Transverse colon (tissue), 4 donors: Measurements from ENCODE around the gene PAPOLB. TPM values are rescaled to one million over a fixed set of nuclear protein-coding genes. Genes with fewer than 3 reads are reported as not detected.
A peak's percentile ranks its signal among the peaks of the same experiment; 100 is the strongest.

Source experiments
- DNase-seq: peaks from one replicate; pipeline ENCODE4 v3.0.0-alpha.2; 2019
- H3K27ac ChIP-seq, 4 donors: fragments of 200-600 bp; sonication (generic); 2 replicates each; pipeline ENCODE4 v1.5.1; 2016 to 2018; ENCODE audit warnings: inconsistent platforms in 4 of 4
- H3K27me3 ChIP-seq: fragments of 200-600 bp; sonication (generic); 2 replicates; pipeline ENCODE4 v1.5.1; 2017; ENCODE audit warnings: inconsistent platforms
- H3K36me3 ChIP-seq, 4 donors: fragments of 200-600 bp; sonication (generic); 2 replicates each; pipeline ENCODE4 v1.5.1; 2017 to 2019; ENCODE audit warnings: inconsistent platforms in 4 of 4
- H3K4me1 ChIP-seq, 4 donors: fragments of 200-600 bp; sonication (generic); 2 replicates each; pipeline ENCODE4 v1.5.1; 2017 to 2020; ENCODE audit warnings: inconsistent platforms in 4 of 4
- H3K4me3 ChIP-seq, 4 donors: fragments of 200-600 bp; sonication (generic); 1 replicate in 1 of 4; 2 replicates in 3 of 4; pipeline versions ENCODE4 v1.5.1 to v1.6.1; 2017 to 2019; ENCODE audit warnings: inconsistent platforms in 4 of 4
- H3K9me3 ChIP-seq, 2 donors: fragments of 200-600 bp; sonication (generic); 2 replicates each; pipeline ENCODE4 v1.5.1; 2017 to 2019; ENCODE audit warnings: inconsistent platforms in 2 of 2
- CTCF ChIP-seq, 5 experiments: fragments of 200-600 bp in 3 of 5; fragments of 450-650 bp in 2 of 5; sonication (generic) in 3 of 5; IDR thresholded peaks; 1 replicate in 2 of 5; 2 replicates in 3 of 5; pipeline ENCODE4 v1.5.1; 2016 to 2017; ENCODE audit warnings: antibody characterized with exemption in 5 of 5, inconsistent platforms in 3 of 5, mild to moderate bottlenecking in 2 of 5, moderate library complexity in 1 of 5
- EP300 ChIP-seq: sonication (generic); formaldehyde crosslinking; IDR thresholded peaks from one replicate; pipeline ENCODE4 v1.6.1; 2017; ENCODE audit warnings: antibody characterized with exemption, low read depth
- POLR2A ChIP-seq: fragments of 450-650 bp; IDR thresholded peaks from one replicate; pipeline ENCODE4 v1.6.1; 2016; ENCODE audit warnings: antibody characterized with exemption, mild to moderate bottlenecking, moderate library complexity
- POLR2AphosphoS5 ChIP-seq, 3 donors: sonication (generic); formaldehyde crosslinking; IDR thresholded peaks; one replicate each; pipeline ENCODE4 v1.6.1; 2016; ENCODE audit warnings: antibody characterized with exemption in 3 of 3
- WGBS, 2 donors: methylation state at CpG; one replicate each; pipeline ENCODE4 v1.1.5; 2018; ENCODE audit warnings: low coverage in 1 of 2; 5-methylcytosine and 5-hydroxymethylcytosine counted together
- in situ Hi-C, 4 donors: fragments of 200-750 bp; cut with MboI; loops; one replicate each; pipeline versions ENCODE4 v1.15.0 to v1.15.1; 2017; ENCODE audit warnings: low sequenced_read_pairs in 3 of 4, low pct_ligation_motif_present in 1 of 4, low pct_unique_long_range_greater_than_20kb in 1 of 4
- intact Hi-C: fragments of 100-400 bp; cut with DNase I; formaldehyde crosslinking; loops from one replicate; pipeline ENCODE4 v1.15.1; 2023; ENCODE audit warnings: low total_unique reads
- small RNA-seq, 4 donors: library from RNA; depleted of rRNA; stranded (forward); fragments of <200 nt; gene quantifications; one replicate each; pipeline ENCODE3, GENCODE V24; 2016
- total RNA-seq, 4 donors: library from RNA; depleted of rRNA; stranded (reverse); fragments of >200 nt; gene quantifications; one replicate each; pipeline ENCODE4 v1.1.0, GENCODE V29; 2016

The PAPOLB gene
- total RNA-seq, 4 donors from 2014 or later = 0.16 to 0.60 TPM; not detected in 2

DNA sequence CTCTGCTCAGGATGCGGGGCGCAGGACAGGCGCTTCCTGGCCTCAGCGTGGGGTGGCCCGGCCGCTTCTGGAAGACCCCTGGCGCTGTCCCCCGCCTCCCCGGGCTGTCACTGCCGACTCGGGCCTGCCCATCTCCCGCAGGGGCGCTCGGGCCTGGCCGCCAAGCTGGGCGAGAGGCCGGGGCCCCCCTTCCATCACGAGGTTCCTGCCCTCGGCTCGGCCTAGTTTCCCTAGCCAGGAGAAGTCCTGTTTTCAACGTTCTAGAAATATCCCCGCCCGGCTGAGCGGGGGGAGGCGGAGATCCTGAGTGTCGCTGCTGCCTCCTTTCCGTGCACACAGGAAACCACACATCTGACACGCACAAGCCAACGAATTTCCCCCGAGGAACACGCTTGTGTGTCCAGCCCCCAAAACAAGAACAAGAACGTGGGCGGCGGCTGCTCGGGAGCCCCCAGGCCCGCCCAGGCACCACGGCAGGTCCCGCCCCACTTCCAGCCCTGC lies 52.7 kb downstream of the PAPOLB start:
- no peaks in the 10 kb centered on the region for H3K9me3 ChIP-seq
- no peaks in the 10 kb centered on the region for H3K4me1 ChIP-seq
- no peak for DNase-seq
- H3K36me3 ChIP-seq = no peaks in the 10 kb centered on the region
- H3K27me3 ChIP-seq = peaks cover 26% of the 10 kb centered on the region
- 62% methylated on average over 31 of the region's 38 CpGs; no CpG with 5 or more reads in 1 of the 2 donors for WGBS, 2 donors
- TF ChIP-seq POLR2A = no peak
- no peak for TF ChIP-seq CTCF (IDR thresholded peaks at IDR 0.05)
- TF ChIP-seq POLR2AphosphoS5 (IDR thresholded peaks at IDR 0.05) = no peak
- no peak for TF ChIP-seq EP300
- H3K27ac ChIP-seq = peak overlapping the region in 1 of 4 donors; percentile 34
- intact Hi-C loops (no loop called here), in situ Hi-C loops (no loop called here)
- peak overlapping the region in 1 of 4 donors; percentile 27 for H3K4me3 ChIP-seq

DNA sequence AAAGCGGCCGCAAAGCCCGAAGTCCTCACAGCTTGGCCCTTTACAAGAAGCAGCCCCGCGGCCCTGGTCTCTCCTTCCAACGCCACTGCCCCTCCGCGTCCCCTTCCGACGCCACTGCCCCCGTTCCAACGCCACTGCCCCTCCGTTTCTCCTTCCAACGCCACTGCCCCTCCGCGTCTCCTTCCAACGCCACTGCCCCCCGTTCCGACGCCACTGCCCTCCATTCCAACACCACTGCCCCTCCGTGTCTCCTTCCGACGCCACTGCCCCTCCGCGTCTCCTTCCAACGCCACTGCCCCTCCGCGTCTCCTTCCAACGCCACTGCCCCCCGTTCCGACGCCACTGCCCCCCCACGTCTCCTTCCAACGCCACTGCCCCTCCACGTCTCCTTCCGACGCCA lies 53.3 kb downstream of the PAPOLB start:
- no peaks in the 10 kb centered on the region for H3K4me1 ChIP-seq
- no peaks in the 10 kb centered on the region for H3K9me3 ChIP-seq
- peaks cover 26% of the 10 kb centered on the region for H3K27me3 ChIP-seq
- in situ Hi-C loops = no loop called here
- H3K4me3 ChIP-seq = no peak overlapping the region
- no peak for DNase-seq
- no peaks in the 10 kb centered on the region for H3K36me3 ChIP-seq
- TF ChIP-seq POLR2AphosphoS5 (IDR thresholded peaks at IDR 0.05) (no peak), CTCF (IDR thresholded peaks at IDR 0.05) (no peak), EP300 (no peak), POLR2A (no peak)
- H3K27ac ChIP-seq = peak overlapping the region in 1 of 4 donors; percentile 23
- intact Hi-C loops = no loop called here
- WGBS, 2 donors = 83 to 85% methylated on average over 26 to 32 of the region's 37 CpGs

DNA sequence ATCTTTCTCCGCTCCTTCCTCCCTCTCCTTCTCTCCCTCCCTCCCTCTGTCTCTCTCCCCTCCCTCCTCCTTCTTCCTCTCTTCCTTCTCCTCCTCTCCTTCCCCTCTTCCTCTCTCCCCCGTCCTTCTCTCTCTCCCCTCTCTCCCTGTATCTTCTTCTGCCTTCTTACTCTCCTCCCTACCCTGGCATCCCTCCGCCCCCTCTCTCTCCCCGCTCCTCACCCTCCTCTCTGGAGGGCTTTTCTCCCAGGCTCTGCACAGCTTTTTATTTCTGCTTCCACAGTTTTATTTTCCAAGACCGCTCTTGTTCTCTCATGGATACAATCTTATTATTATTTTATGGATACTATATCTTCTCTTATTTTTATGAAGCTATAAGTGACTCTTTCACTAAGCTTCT lies 53.8 kb downstream of the PAPOLB start:
- Histone ChIP-seq H3K4me1 (no peaks in the 10 kb centered on the region), H3K27me3 (peaks cover 26% of the 10 kb centered on the region), H3K4me3 (no peak overlapping the region), H3K27ac (peak overlapping the region in 1 of 4 donors; percentile 23), H3K36me3 (no peaks in the 10 kb centered on the region), H3K9me3 (no peaks in the 10 kb centered on the region)
- in situ Hi-C loops = no loop called here
- no peak for DNase-seq
- 59 to 60% methylated on average over 1 to 5 of the region's 5 CpGs for WGBS, 2 donors
- intact Hi-C loops = no loop called here
- TF ChIP-seq EP300 (no peak), POLR2AphosphoS5 (IDR thresholded peaks at IDR 0.05) (no peak), CTCF (IDR thresholded peaks at IDR 0.05) (no peak), POLR2A (no peak)

Small RNA genes within 50 kb of the gene (small RNA-seq; reads per million reads assigned to genes)
- 0 reads per million in 4 donors for gene RF00019

Other genes with a start within 250 kb of the PAPOLB start
- gene FOXK1, start 179.7 kb downstream of the PAPOLB start, total RNA-seq = 10 to 100 TPM; 28.0 to 59.9 (median 34.2) TPM
- gene AP5Z1, start 86.4 kb downstream of the PAPOLB start, total RNA-seq = 100 to 1,000 TPM in 1 of 4 donors, 10 to 100 TPM in 3; 36.6 to 111 (median 44.5) TPM
- gene RADIL, start 21.7 kb upstream of the PAPOLB start, total RNA-seq = 1 to 10 TPM in 3 of 4 donors, under 1 TPM in 1; 0.80 to 6.2 (median 1.7) TPM
- gene MMD2, start 97.2 kb upstream of the PAPOLB start, total RNA-seq = not detected
- gene RBAK, start 183.8 kb upstream of the PAPOLB start, total RNA-seq = 10 to 100 TPM in 1 of 4 donors, 1 to 10 TPM in 3; 3.4 to 11.6 (median 8.5) TPM